K562 (cell line): ENCODE results near the gene ZFYVE19. TPM values are rescaled to one million over a fixed set of nuclear protein-coding genes. Genes with fewer than 3 reads are reported as not detected.

ENCODE experiments used
- ATAC-seq: fragments of 200-7000 bp; cut with Tn5 transposase; 3 replicates; pipeline ENCODE4 v1.9.1; 2020; ENCODE audit warnings: moderate library complexity
- BruUV-seq: library from RNA; stranded (reverse); fragments of 400-500 nt; replicated peaks from 2 replicates; lab custom pipeline; 2021; lab: Mats Ljungman, UMichigan
- CTCF ChIA-PET: fragments of 300-600 bp; formaldehyde crosslinking; extraction: SDS; loops from one replicate; lab custom pipeline; 2021; ENCODE audit warnings: low intra/inter-chr PET ratio; lab: Yijun Ruan, JAX
- POLR2A ChIA-PET: fragments of 300-600, 350-650 bp; sonication (Branson Sonifier 250); formaldehyde crosslinking; extraction: SDS; loops from one replicate; lab custom pipeline; 2021; ENCODE audit warnings: antibody characterized with exemption, inconsistent platforms; lab: Yijun Ruan, JAX
- DNase-seq, 4 experiments: peaks; one replicate each; pipeline versions ENCODE4 v3.0.0 to v3.0.0-alpha.2; 2011 to 2018; ENCODE audit warnings: low spot score in 3 of 4, mixed read lengths in 3 of 4; ENCODE audit errors: extremely low read depth in 1 of 4
- FAIRE-seq: peaks from 2 replicates; lab custom pipeline; 2011; peaks lifted over from hg19 to GRCh38; lab: Jason Lieb, UNC
- H2AFZ ChIP-seq: 2 replicates; pipeline ENCODE4 v1.6.0; 2011; ENCODE audit warnings: low read depth, low read length, control low read depth, inconsistent platforms
- H3K27ac ChIP-seq: fragments of 200-600 bp; 3 replicates; pipeline ENCODE4 v1.8.0; 2011; ENCODE audit warnings: low read depth, mild to moderate bottlenecking, control low read depth, inconsistent platforms, low read length, moderate library complexity, mixed read lengths; ENCODE audit errors: extremely low read depth
- H3K27me3 ChIP-seq, 2 experiments: fragments of 300-600 bp in 1 of 2; 2 replicates in 1 of 2; 3 replicates in 1 of 2; pipeline versions ENCODE4 v1.6.0 to v1.8.0; 2011; ENCODE audit warnings: inconsistent platforms in 2 of 2, low read length in 2 of 2, mild to moderate bottlenecking in 1 of 2, mixed read lengths in 1 of 2, moderate library complexity in 1 of 2; ENCODE audit not compliant: control insufficient read depth in 2 of 2, insufficient read depth in 2 of 2
- H3K36me3 ChIP-seq: fragments of 300-600 bp; 3 replicates; pipeline ENCODE4 v1.8.0; 2011; ENCODE audit warnings: mild to moderate bottlenecking, low read length, inconsistent platforms; ENCODE audit not compliant: control insufficient read depth, insufficient read depth
- H3K4me1 ChIP-seq, 2 experiments: fragments of 200-600 bp in 1 of 2; replicated peaks in 1 of 2; 2 replicates in 1 of 2; 3 replicates in 1 of 2; pipeline versions ENCODE4 v1.5.1 to v1.8.0; 2011; ENCODE audit warnings: inconsistent platforms in 2 of 2, low read length in 2 of 2, mild to moderate bottlenecking in 1 of 2, mixed read lengths in 1 of 2, moderate library complexity in 1 of 2; ENCODE audit not compliant: control insufficient read depth in 2 of 2, insufficient read depth in 2 of 2
- H3K4me2 ChIP-seq: 2 replicates; pipeline ENCODE4 v1.6.1; 2011; ENCODE audit warnings: low read length, control low read depth, inconsistent platforms, mixed read lengths; ENCODE audit not compliant: insufficient read depth
- H3K4me3 ChIP-seq: fragments of 200-600 bp; sonication (generic), shearing (Covaris generic); 2 replicates; pipeline ENCODE4 v1.5.1; 2016; ENCODE audit warnings: control low read depth, inconsistent platforms
- H3K79me2 ChIP-seq: fragments of 200-600 bp; 3 replicates; pipeline ENCODE4 v1.8.0; 2011; ENCODE audit warnings: low read length, inconsistent platforms; ENCODE audit not compliant: control insufficient read depth, insufficient read depth
- H3K9ac ChIP-seq, 2 experiments: 2 replicates each; pipeline versions ENCODE4 v1.6.0 to v1.6.1; 2011; ENCODE audit warnings: low read depth in 2 of 2, low read length in 2 of 2, control low read depth in 1 of 2, inconsistent platforms in 1 of 2, mild to moderate bottlenecking in 1 of 2, mixed read lengths in 1 of 2; ENCODE audit not compliant: insufficient read depth in 1 of 2
- H3K9me1 ChIP-seq: one replicate; pipeline ENCODE4 v1.6.0; 2011; ENCODE audit warnings: inconsistent platforms, mild to moderate bottlenecking, low read length, moderate library complexity; ENCODE audit not compliant: control insufficient read depth, insufficient read depth
- H3K9me3 ChIP-seq: replicated peaks from 2 replicates; pipeline ENCODE4 v1.5.1; 2011; ENCODE audit warnings: low read depth, low read length, inconsistent platforms; ENCODE audit not compliant: control insufficient read depth, insufficient read depth
- H4K20me1 ChIP-seq: replicated peaks from 2 replicates; pipeline ENCODE4 v1.6.1; 2011; ENCODE audit warnings: low read length, inconsistent platforms, mixed read lengths; ENCODE audit not compliant: control insufficient read depth, insufficient read depth
- ARNT ChIP-seq, 2 experiments: fragments of 450-650 bp; IDR thresholded peaks; 2 replicates each; pipeline ENCODE4 v1.6.1; 2016; ENCODE audit warnings: mild to moderate bottlenecking in 1 of 2
- BHLHE40 ChIP-seq: IDR thresholded peaks from 2 replicates; pipeline ENCODE4 v1.6.1; 2011; ENCODE audit warnings: low read length, improper control_type of control experiment
- BMI1 ChIP-seq: fragments of 150-350 bp; IDR thresholded peaks from 2 replicates; pipeline ENCODE4 v1.6.1; 2014; ENCODE audit warnings: low read length
- DDX20 ChIP-seq: fragments of 450-650 bp; IDR thresholded peaks from 2 replicates; pipeline ENCODE4 v1.6.1; 2016; ENCODE audit warnings: missing genetic modification characterization, low read depth, mild to moderate bottlenecking, missing compliant biosample characterization, moderate library complexity
- FIP1L1 ChIP-seq: fragments of 200-400 bp; formaldehyde crosslinking; IDR thresholded peaks from 2 replicates; pipeline ENCODE4 v1.6.1; 2018; ENCODE audit warnings: mild to moderate bottlenecking, low read depth, low read length; ENCODE audit not compliant: poor library complexity, severe bottlenecking
- HDAC2 ChIP-seq: fragments of 450-650 bp; IDR thresholded peaks from 2 replicates; pipeline ENCODE4 v1.6.1; 2016; ENCODE audit warnings: mild to moderate bottlenecking
- MTF1 ChIP-seq: fragments of 250-450 bp; sonication (Bioruptor Pico); IDR thresholded peaks from 2 replicates; pipeline ENCODE4 v1.9.0; 2021; ENCODE audit warnings: moderate library complexity, mild to moderate bottlenecking, inconsistent platforms, borderline replicate concordance
- NONO ChIP-seq, 2 experiments: fragments of 200-400 bp in 1 of 2; fragments of 450-650 bp in 1 of 2; formaldehyde crosslinking in 1 of 2; IDR thresholded peaks; 2 replicates each; pipeline ENCODE4 v1.6.1; 2017; ENCODE audit warnings: low read depth in 2 of 2, mild to moderate bottlenecking in 2 of 2, moderate library complexity in 2 of 2, low read length in 1 of 2
- RERE ChIP-seq: sonication (generic); formaldehyde crosslinking; IDR thresholded peaks from 2 replicates; pipeline ENCODE4 v1.8.0; 2023; ENCODE audit warnings: missing genetic modification reagents, mild to moderate bottlenecking, borderline replicate concordance
- TBP ChIP-seq: optimal IDR thresholded peaks from 2 replicates; pipeline ENCODE3; 2011; ENCODE audit warnings: low read depth, low read length, improper control_type of control experiment
- TCFL5 ChIP-seq: fragments of 250-450 bp; sonication (Bioruptor Pico); conservative IDR thresholded peaks from 2 replicates; pipeline ENCODE4 v1.6.1; 2021; ENCODE audit warnings: mild to moderate bottlenecking, moderate library complexity, matching md5 sums
- UBTF ChIP-seq, 2 experiments: IDR thresholded peaks; 2 replicates each; pipeline ENCODE4 v1.6.1; 2012; ENCODE audit warnings: improper control_type of control experiment in 2 of 2, low read depth in 2 of 2, low read length in 2 of 2, borderline replicate concordance in 1 of 2
- ZBTB1 ChIP-seq: sonication (generic); formaldehyde crosslinking; IDR thresholded peaks from 2 replicates; pipeline ENCODE4 v1.8.1; 2023; ENCODE audit warnings: missing genetic modification reagents, low read depth, mild to moderate bottlenecking, borderline replicate concordance
- WGBS: fragments of 100-300 bp; shearing (Covaris generic); methylation state at CpG from one replicate; pipeline ENCODE4 v1.1.6; 2016; ENCODE audit warnings: low coverage, mixed read lengths; ENCODE audit not compliant: insufficient coverage; ENCODE audit errors: missing lambda C conversion rate; 5-methylcytosine and 5-hydroxymethylcytosine counted together
- in situ Hi-C: fragments of 300-500 bp; cut with MboI; formaldehyde crosslinking; loops from 4 replicates; pipeline ENCODE4 v1.15.0; 2018; ENCODE audit warnings: inconsistent platforms, mixed read lengths
- intact Hi-C: fragments of 100-400 bp; cut with micrococcal nuclease; formaldehyde crosslinking; loops from 2 replicates; pipeline ENCODE4 v1.14.2; 2022
- polyA plus RNA-seq, 8 experiments: library from polyadenylated mRNA; depleted of rRNA in 4 of 8; stranded (reverse) in 5 of 8; unstranded in 3 of 8; fragments of >200 nt; fragmentation: Nextera tagmentation in 2 of 8; fragmentation: Illumina TruSeq in 1 of 8; extraction: Ambion mirVana in 2 of 8; extraction: Trizol in 1 of 8; gene quantifications; 2 replicates each; pipeline versions ENCODE4 v1.2.1 to v1.2.3, GENCODE V29; 2011 to 2014; ENCODE audit warnings: inconsistent platforms in 1 of 8, missing spikeins in 1 of 8
- total RNA-seq, 7 experiments: library from RNA; depleted of rRNA in 6 of 7; stranded (reverse); fragments of >200 nt in 6 of 7; fragmentation: Illumina TruSeq in 2 of 7; extraction: Trizol in 2 of 7; gene quantifications; 2 replicates each; pipeline versions ENCODE4 v1.2.1 to v1.2.3, GENCODE V29; 2011 to 2021; ENCODE audit warnings: low replicate concordance in 1 of 7
- TF ChIP-seq, protein P1 (sequence below): fragments of 250-450 bp; sonication (Bioruptor Pico); IDR thresholded peaks from 2 replicates; pipeline ENCODE4 v1.6.1; 2021; ENCODE audit warnings: mild to moderate bottlenecking

The ZFYVE19 gene
- total and polyA plus RNA-seq, 9 of the 15 experiments (the other 6 are each of a cell fraction or from before 2014, with no cell fraction given): 1.5 to 36.8 (median 19.9) TPM

GRCh38 chr15:40764629-40765103 lies 42.2 kb upstream of the ZFYVE19 start:
- Histone ChIP-seq H4K20me1 (no peaks in the 10 kb centered on the region; the same call in none of the 2 replicates), H3K27ac (peak overlapping the region; percentile 82), H3K36me3 (peaks cover 16% of the 10 kb centered on the region; the same call in 1 of the 3 replicates), H3K4me2 (peak overlapping the region; percentile 88), H2AFZ (peak overlapping the region; percentile 96), H3K79me2 (no peaks in the 10 kb centered on the region), H3K4me1 (peaks cover 21 to 63% of the 10 kb centered on the region in 2 experiments; a peak in 4 of 5 replicates), H3K9ac (peak overlapping the region; percentile 72 to 92), H3K27me3 (no peaks in the 10 kb centered on the region), H3K4me3 (peak overlapping the region; percentile 64), H3K9me1 (no peaks in the 10 kb centered on the region), H3K9me3 (no peaks in the 10 kb centered on the region)
- FAIRE-seq: peak; percentile 23
- CTCF ChIA-PET: no interaction called here
- 20% methylated on average over 8 of the region's 8 CpGs for WGBS
- POLR2A ChIA-PET: interaction anchor here (0.5 to 3.8 kb wide), 14 partner anchors 8 to 434 kb away, joined by 3 to 18 read pairs (median 4); partner anchors contain the start of genes RAD51 and SPINT1
- DNase-seq: no peak
- peak; percentile 0; the same call in 1 of the 3 replicates for ATAC-seq
- intact Hi-C loops: loop anchor here (10.0 kb wide), 1 partner anchor 170 kb away; the partner anchor contains the start of gene KNL1
- BruUV-seq: TSS peak; percentile 57
- in situ Hi-C loops: no loop called here
- TF ChIP-seq DDX20 (tag) (no peak), ARNT (IDR thresholded peaks at IDR 0.05) (no peak), ZBTB1 (CRISPR knock-in tag) (no peak), BHLHE40 (peak; percentile 54), UBTF (IDR thresholded peaks at IDR 0.05; ENCODE audit: borderline replicate concordance in 1 of 2, low read depth in 2 of 2, low read length in 2 of 2) (no peak), RERE (CRISPR knock-in tag) (no peak), FIP1L1 (no peak), BMI1 (no peak), TBP (no peak), TCFL5 (CRISPR knock-in tag) (no peak), NONO (IDR thresholded peaks at IDR 0.05; ENCODE audit: low read depth in 2 of 2, low read length in 1 of 2) (no peak), HDAC2 (no peak), MTF1 (CRISPR knock-in tag) (no peak)
- TF ChIP-seq, protein P1, sequence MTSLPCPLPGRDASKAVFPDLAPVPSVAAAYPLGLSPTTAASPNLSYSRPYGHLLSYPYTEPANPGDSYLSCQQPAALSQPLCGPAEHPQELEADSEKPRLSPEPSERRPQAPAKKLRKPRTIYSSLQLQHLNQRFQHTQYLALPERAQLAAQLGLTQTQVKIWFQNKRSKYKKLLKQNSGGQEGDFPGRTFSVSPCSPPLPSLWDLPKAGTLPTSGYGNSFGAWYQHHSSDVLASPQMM: no peak
